ENCODE data around the gene SDK2.

Gene SDK2

DNA sequence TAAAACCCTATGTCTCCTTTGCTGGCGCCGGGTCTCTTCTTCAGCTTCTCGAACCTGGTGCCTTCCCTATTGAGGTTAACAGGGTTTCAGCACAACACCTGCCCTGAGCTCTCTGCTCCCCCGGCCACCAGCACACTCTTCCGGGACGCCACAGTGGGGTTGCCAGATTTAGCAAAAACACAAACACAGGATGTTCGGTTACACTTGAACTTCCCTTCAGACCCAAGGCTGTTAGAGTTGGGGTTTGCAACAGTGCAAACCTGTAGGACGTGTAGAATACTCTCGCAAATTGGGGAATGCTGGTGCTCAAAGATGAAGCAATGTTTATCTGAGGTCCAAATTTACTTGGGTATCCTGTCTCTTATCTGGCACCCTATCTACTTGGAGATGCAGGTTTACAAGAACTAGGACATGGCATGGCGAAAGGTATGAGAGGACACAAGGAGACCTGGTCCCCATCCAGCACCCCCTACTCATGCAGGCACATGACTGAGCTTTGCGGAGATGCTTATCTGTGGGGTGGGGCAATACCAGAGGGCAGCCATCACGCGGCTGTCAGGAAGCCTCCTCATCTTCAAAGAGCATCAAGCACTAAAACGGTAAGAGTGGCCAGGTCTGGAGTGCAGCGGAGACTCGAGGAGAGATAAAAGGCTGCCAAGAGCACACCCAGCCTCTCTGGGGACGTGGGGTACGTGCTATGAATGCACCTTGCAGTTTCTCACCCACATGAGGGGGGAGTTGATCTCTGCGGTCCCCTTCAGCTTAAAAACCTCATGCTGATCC is 52.8 kb downstream of the SDK2 start:
- TF ChIP-seq, protein P1, sequence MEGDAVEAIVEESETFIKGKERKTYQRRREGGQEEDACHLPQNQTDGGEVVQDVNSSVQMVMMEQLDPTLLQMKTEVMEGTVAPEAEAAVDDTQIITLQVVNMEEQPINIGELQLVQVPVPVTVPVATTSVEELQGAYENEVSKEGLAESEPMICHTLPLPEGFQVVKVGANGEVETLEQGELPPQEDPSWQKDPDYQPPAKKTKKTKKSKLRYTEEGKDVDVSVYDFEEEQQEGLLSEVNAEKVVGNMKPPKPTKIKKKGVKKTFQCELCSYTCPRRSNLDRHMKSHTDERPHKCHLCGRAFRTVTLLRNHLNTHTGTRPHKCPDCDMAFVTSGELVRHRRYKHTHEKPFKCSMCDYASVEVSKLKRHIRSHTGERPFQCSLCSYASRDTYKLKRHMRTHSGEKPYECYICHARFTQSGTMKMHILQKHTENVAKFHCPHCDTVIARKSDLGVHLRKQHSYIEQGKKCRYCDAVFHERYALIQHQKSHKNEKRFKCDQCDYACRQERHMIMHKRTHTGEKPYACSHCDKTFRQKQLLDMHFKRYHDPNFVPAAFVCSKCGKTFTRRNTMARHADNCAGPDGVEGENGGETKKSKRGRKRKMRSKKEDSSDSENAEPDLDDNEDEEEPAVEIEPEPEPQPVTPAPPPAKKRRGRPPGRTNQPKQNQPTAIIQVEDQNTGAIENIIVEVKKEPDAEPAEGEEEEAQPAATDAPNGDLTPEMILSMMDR (IDR thresholded peaks at IDR 0.05; ENCODE audit: insufficient read depth, low read depth, low read length, missing control alignments), result no peak
- H3K4me3 ChIP-seq (ENCODE audit: low read length), result no peak overlapping the region
- no peak for DNase-seq (ENCODE audit: low read depth)

DNA sequence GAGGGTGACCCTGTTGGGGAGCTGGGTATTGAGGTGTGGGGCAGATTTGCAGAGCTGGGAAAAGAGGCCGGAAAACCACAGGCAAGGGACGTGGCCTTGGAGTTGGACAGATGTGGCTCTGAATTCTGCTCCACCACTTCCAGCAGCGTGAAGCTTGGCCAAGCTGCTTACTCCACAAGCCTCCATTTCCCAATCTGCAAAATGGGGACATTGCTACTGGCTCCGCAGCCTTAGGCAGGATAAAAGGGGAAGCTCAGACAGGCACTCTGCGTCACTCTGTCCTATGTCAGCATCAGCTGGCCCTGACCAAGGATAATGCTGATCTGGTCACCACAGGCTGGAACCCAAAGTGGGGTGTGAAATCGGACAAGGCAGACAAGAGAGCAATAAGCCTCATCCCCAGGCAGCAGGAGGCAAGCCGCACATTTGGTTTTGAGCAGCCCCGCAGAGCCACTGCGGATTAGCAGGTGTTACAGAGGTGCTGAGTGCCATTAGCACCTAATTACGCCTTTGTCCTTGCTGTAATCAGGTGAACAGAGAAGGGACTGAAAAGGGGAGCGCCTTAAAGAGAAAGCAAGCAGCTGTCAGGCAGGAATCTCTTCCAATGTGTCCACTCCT is 54.8 kb downstream of the SDK2 start:
- DNase-seq (ENCODE audit: low read depth), result no peak
- TF ChIP-seq, protein P1 (IDR thresholded peaks at IDR 0.05; ENCODE audit: insufficient read depth, low read depth, low read length, missing control alignments), result no peak

DNA sequence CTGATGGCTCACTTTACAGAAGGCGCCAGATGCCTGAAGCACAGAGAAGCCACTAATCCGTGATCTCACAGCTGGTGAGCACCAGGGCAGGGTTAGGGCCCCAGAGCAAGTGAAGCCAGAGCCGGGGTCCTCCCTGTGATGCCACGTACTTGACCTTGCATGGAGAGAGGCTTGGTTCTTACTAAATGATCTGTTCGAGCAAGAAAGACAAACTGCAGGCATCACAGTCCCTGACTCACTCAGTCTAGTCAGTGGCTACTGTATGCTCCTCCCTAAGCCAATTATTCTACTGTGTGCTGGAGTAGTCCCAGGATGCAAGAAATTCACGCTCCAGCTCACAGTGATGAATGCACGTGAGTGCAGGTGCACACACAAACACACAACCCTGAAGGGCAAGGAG is 55.4 kb downstream of the SDK2 start:
- TF ChIP-seq, protein P1 (IDR thresholded peaks at IDR 0.05; ENCODE audit: insufficient read depth, low read depth, low read length, missing control alignments), result no peak
- peak; percentile 40 for DNase-seq (ENCODE audit: low read depth)
- H3K4me3 ChIP-seq (ENCODE audit: low read length), result no peak overlapping the region

More for the DNA sequence above, 54.8 kb downstream of the SDK2 start:
- no peak overlapping the region for H3K4me3 ChIP-seq (ENCODE audit: low read length)

DNA sequence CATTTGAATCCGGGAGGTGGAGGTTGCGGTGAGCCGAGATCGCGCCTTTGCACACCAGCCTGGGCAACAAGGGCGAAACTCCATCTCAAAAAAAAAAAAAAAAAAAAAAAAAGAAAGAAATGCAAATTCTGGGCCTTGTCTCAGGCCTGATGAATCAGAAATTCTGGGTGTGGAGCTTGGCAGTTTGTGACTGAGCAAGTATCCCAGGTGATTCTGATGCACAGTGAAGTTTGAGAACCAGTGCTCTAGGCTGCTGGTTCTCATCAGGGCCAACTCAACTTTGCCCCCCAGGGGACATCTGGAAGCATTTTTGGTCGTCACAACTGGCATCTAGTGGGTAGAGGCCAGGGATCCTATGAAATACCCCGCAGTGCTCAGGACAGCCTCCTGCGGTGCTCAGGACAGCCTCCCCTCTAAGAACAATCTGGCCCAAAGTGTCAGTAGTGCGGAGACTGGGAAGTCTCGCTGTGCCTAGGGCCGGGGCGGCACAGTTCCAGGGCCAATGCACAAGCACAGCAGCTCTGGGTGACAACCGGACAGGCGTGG is 55.9 kb downstream of the SDK2 start:
- TF ChIP-seq, protein P1 (IDR thresholded peaks at IDR 0.05; ENCODE audit: insufficient read depth, low read depth, low read length, missing control alignments), result no peak
- peak; percentile 61 for DNase-seq (ENCODE audit: low read depth)
- no peak overlapping the region for H3K4me3 ChIP-seq (ENCODE audit: low read length)

DNA sequence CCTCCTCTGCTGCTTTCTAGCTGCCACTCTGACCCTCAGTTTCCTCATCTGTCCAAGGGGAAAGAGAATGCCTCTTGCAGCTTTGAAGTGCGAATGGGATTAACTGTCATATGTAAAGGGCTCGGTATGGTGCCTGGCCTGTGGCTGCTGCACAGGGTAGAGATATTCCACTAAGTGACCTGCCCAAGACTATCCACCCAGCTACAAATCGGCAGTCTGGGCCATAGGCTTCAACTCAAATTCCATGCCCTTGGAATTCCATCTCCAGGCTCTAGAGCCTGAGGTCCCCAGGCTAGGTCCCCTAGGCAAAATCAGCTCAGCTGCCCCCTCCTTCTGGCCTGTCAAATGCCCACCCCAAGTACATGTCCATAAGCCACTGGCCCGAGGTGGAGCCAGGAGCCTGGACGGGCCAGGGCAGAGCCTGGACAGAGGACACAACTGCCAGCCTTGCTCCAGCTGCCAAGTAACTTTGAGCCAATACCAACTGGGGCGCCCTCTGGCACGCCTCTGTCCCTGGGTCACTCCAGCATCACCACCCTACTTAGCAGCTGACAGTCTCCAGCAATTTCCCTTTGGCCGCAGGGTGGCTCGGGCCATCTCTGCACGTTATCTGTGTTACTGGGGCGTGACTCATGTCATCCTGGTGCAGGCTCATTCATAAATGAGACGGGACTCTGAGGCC is 57.2 kb downstream of the SDK2 start:
- TF ChIP-seq, protein P1 (IDR thresholded peaks at IDR 0.05; ENCODE audit: insufficient read depth, low read depth, low read length, missing control alignments), result no peak
- peak; percentile 39 for DNase-seq (ENCODE audit: low read depth)

DNA sequence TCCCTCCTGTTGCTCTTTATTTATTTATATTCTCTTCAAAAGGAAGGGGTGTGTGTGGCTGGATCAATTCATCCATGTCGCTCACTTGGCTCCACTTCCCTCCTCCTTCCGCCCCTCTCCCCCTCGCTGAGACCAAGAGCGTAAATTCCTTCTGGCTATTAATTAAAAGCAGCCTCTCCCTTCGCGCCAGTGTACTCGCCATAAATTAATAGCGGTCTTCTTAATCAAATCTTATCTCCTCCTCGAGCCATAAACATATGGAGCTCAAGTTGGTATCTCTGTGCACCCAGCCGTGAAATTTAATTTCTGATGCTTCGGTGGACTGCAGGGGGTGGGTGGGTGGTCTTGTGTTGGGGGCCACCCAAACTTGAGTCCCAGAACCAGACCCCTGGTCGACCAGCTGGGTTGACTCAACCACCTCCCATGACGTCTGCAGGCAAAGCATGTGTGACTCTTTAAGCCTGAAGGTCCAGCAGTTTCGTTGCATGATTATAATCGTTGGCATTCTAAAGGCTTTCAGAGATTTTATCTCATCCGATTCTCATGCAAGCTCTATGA is 57.9 kb downstream of the SDK2 start:
- DNase-seq (ENCODE audit: low read depth), result no peak
- TF ChIP-seq, protein P1 (IDR thresholded peaks at IDR 0.05; ENCODE audit: insufficient read depth, low read depth, low read length, missing control alignments), result no peak
- no peak overlapping the region for H3K4me3 ChIP-seq (ENCODE audit: low read length)

More for the DNA sequence above, 57.2 kb downstream of the SDK2 start:
- no peak overlapping the region for H3K4me3 ChIP-seq (ENCODE audit: low read length)

Data from epithelial cell of esophagus (primary cell).